GM13977 (cell line): Measurements from ENCODE around the gene CCR2.

Experiments
- DNase-seq: peaks from one replicate; pipeline ENCODE4 v3.0.0; 2012; ENCODE audit warnings: low spot score
- CTCF ChIP-seq: IDR thresholded peaks from 2 replicates; pipeline ENCODE4 v1.5.1; 2012; ENCODE audit warnings: mild to moderate bottlenecking, control low read depth; ENCODE audit not compliant: insufficient read depth; ENCODE audit errors: extremely low read depth, missing control alignments
- in situ Hi-C: fragments of 300-500 bp; cut with MboI; formaldehyde crosslinking; loops from one replicate; pipeline ENCODE4 v1.12.0; 2022; ENCODE audit warnings: low sequenced_read_pairs, low pct_unique_long_range_greater_than_20kb, mixed read lengths, inconsistent platforms; ENCODE audit not compliant: unreplicated experiment

CCR2 gene

GRCh38 chr3:46360907-46361306, 7.0 kb downstream of the CCR2 start:
- DNase-seq: no peak
- no peak for TF ChIP-seq CTCF
- in situ Hi-C loops: no loop called here

GRCh38 chr3:46361408-46362283, 7.7 kb downstream of the CCR2 start:
- DNase-seq: no peak
- in situ Hi-C loops: no loop called here
- TF ChIP-seq CTCF: no peak

DNA sequence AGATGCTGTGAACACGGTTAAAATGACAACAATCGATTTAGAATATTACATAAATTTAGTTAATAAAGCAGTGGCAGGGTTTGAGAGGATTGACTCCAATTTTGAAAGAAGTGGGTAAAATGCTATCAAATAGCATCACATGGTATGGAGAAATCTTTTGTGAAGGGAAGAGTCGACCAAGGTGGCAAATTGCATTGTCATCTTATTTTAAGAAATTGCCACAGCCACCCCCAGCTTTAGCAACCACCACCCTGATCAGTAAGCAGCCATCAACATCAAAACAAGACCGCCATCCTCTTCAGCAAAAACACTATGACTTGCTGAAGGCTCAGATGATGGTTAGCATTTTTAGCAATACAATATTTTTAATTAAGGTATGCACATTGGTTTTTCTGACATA, 11.1 kb downstream of the CCR2 start:
- in situ Hi-C loops: loop anchor here (5.0 kb wide), 1 partner anchor 63 kb away; no protein-coding TSS in a partner anchor
- TF ChIP-seq CTCF: no peak
- DNase-seq: no peak

- in situ Hi-C loops: loop anchor here (5.0 kb wide), 1 partner anchor 64 kb away; no protein-coding TSS in a partner anchor
- no peak for TF ChIP-seq CTCF
- no peak for DNase-seq
These were observed 12.0 kb downstream of the CCR2 start for GRCh38 chr3:46365737-46366524.

- in situ Hi-C loops: loop anchor here (5.0 kb wide), 1 partner anchor 66 kb away; no protein-coding TSS in a partner anchor
- TF ChIP-seq CTCF: no peak
- no peak for DNase-seq
These were observed 13.9 kb downstream of the CCR2 start for GRCh38 chr3:46367811-46368210.

DNA sequence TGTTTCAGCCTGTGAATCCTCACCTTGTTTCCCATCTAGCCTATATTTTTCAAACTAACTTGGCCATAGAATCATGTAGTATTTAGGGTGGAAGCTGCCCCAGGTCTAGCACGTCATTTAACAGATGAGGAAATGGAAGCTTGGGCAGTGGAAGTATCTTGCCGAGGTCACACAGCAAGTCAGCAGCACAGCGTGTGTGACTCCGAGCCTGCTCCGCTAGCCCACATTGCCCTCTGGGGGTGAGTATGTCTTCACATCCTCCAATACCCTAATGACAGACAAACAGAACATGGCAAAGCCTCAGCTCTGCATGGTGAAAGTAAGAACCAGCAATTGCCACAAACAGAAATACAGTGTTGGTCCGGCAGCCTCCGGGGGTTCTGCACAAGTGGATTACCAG, 14.7 kb downstream of the CCR2 start:
- peak; percentile 41 for DNase-seq
- in situ Hi-C loops: loop anchor here (5.0 kb wide), 1 partner anchor 66 kb away; no protein-coding TSS in a partner anchor
- peak; percentile 61 for TF ChIP-seq CTCF
